NCI-H146 treated with DMSO at 0.1 percent for 48 hours (cell line): ENCODE results near the gene RETNLB.

Source experiments
- DNase-seq: peaks from one replicate; lab custom pipeline; 2025; ENCODE audit not compliant: unreplicated experiment; lab: John Stamatoyannopoulos, UW

Gene RETNLB

GRCh38 chr3:108757404-108757982 lies at the start of gene RETNLB:
Gene RETNLB, minus strand, starts transcription at chr3:108757410. Its CDS starts 225 bp downstream, at chr3:108757185.
- DNase-seq: peak; percentile 100

GRCh38 chr3:108806316-108806715 lies 49.1 kb upstream of the RETNLB start:
- DNase-seq: no peak

GRCh38 chr3:108804966-108805365 lies 47.8 kb upstream of the RETNLB start:
- no peak for DNase-seq

GRCh38 chr3:108804437-108804836 lies 47.2 kb upstream of the RETNLB start:
- no peak for DNase-seq

GRCh38 chr3:108791473-108791872 lies 34.3 kb upstream of the RETNLB start:
- DNase-seq: no peak

- no peak for DNase-seq
Observed at GRCh38 chr3:108780235-108780634, 23.0 kb upstream of the RETNLB start.

- no peak for DNase-seq
Observed at GRCh38 chr3:108779496-108779895, 22.3 kb upstream of the RETNLB start.

- no peak for DNase-seq
Observed at GRCh38 chr3:108775649-108776048, 18.4 kb upstream of the RETNLB start.

GRCh38 chr3:108767253-108767652 lies 10.0 kb upstream of the RETNLB start:
- DNase-seq: no peak

- DNase-seq: peak; percentile 27
Observed at GRCh38 chr3:108755686-108756085, 1.5 kb downstream of the RETNLB start.

- DNase-seq: no peak
Observed at GRCh38 chr3:108744762-108745161, 12.4 kb downstream of the RETNLB start.

GRCh38 chr3:108742929-108743328 lies 14.3 kb downstream of the RETNLB start:
- DNase-seq: no peak

- no peak for DNase-seq
Observed at GRCh38 chr3:108736821-108737220, 20.4 kb downstream of the RETNLB start.

GRCh38 chr3:108728934-108729333 lies 28.3 kb downstream of the RETNLB start:
- no peak for DNase-seq

- no peak for DNase-seq
Observed at GRCh38 chr3:108728105-108728504, 29.1 kb downstream of the RETNLB start.

- no peak for DNase-seq
Observed at GRCh38 chr3:108724101-108724500, 33.1 kb downstream of the RETNLB start.

GRCh38 chr3:108722724-108723123 lies 34.5 kb downstream of the RETNLB start:
- DNase-seq: no peak

GRCh38 chr3:108719178-108719806 lies 37.9 kb downstream of the RETNLB start:
- DNase-seq: no peak

GRCh38 chr3:108718454-108718853 lies 38.8 kb downstream of the RETNLB start:
- no peak for DNase-seq

- no peak for DNase-seq
Observed at GRCh38 chr3:108713816-108714215, 43.4 kb downstream of the RETNLB start.

- DNase-seq: no peak
Observed at GRCh38 chr3:108713009-108713516, 44.1 kb downstream of the RETNLB start.
